Measurements from ENCODE around the gene MRPL58. TPM values are rescaled to one million over a fixed set of nuclear protein-coding genes. Genes with fewer than 3 reads are reported as not detected.

MRPL58 gene
- total and polyA plus RNA-seq, 2 of the 8 experiments (the other 6 are each of a cell fraction or from before 2014, with no cell fraction given): 43.6 to 49.1 TPM

- TF ChIP-seq GTF2F1 (IDR thresholded peaks at IDR 0.05; ENCODE audit: borderline replicate concordance, low read depth, low read length) (no peak), SP1 (IDR thresholded peaks at IDR 0.05; ENCODE audit: low read depth, low read length) (no peak), SIX5 (IDR thresholded peaks at IDR 0.05; ENCODE audit: low read depth, low read length) (no peak)
These were observed 449 bp upstream of the MRPL58 start (continued) for GRCh38 chr17:75012096-75012345.
